SU-DHL-6 (cell line): ENCODE results near the gene SHISA4.

ENCODE experiments used
- EZH2phosphoT487 ChIP-seq: fragments of 200-600 bp; sonication (generic), shearing (Covaris generic); conservative IDR thresholded peaks from 2 replicates; pipeline ENCODE4 v1.6.1; 2018; ENCODE audit warnings: mild to moderate bottlenecking, antibody characterized with exemption, low read length, moderate library complexity, mixed read lengths
- TF ChIP-seq, protein P1 (sequence below): fragments of 200-600 bp; sonication (generic); IDR thresholded peaks from one replicate; pipeline ENCODE4 v1.5.1; 2017; ENCODE audit warnings: antibody characterized with exemption, mild to moderate bottlenecking, low read length, moderate library complexity; ENCODE audit not compliant: insufficient read depth, poor library complexity, severe bottlenecking

DNA sequence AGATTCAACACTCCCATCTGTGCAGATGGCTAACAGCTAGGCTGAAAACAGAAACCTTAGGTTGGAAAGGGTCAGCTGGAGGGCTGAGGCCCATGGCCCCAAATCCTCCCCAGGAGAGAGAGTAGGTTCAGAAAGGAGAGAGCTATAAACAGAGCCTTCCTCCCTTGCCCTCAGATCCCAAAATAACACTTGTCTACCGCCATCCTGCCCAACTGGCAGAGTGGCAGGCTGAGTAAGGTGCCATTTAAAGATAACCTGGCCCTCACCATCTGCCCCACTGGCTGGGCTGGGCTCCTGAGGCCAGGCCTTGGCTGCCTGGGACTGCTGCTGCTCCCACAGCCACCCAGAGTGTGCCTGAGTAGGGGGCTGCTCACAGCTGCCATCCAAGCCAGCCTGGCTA lies 4.3 kb upstream of the SHISA4 start:
- TF ChIP-seq, protein P1, sequence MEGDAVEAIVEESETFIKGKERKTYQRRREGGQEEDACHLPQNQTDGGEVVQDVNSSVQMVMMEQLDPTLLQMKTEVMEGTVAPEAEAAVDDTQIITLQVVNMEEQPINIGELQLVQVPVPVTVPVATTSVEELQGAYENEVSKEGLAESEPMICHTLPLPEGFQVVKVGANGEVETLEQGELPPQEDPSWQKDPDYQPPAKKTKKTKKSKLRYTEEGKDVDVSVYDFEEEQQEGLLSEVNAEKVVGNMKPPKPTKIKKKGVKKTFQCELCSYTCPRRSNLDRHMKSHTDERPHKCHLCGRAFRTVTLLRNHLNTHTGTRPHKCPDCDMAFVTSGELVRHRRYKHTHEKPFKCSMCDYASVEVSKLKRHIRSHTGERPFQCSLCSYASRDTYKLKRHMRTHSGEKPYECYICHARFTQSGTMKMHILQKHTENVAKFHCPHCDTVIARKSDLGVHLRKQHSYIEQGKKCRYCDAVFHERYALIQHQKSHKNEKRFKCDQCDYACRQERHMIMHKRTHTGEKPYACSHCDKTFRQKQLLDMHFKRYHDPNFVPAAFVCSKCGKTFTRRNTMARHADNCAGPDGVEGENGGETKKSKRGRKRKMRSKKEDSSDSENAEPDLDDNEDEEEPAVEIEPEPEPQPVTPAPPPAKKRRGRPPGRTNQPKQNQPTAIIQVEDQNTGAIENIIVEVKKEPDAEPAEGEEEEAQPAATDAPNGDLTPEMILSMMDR = no peak
- no peak for TF ChIP-seq EZH2phosphoT487
